KG1 (cell line): Measurements from ENCODE around the gene EIF3M.
A peak's percentile ranks its signal among the peaks of the same experiment; 100 is the strongest.
"Not testable (repeated sequence)": the region's sequence is repeated elsewhere in the genome, so short reads cannot be mapped to it uniquely, and the experiment has no call there.

ENCODE experiments used
- DNase-seq: peaks from one replicate; lab custom pipeline; 2025; lab: John Stamatoyannopoulos, UW

EIF3M gene

DNA sequence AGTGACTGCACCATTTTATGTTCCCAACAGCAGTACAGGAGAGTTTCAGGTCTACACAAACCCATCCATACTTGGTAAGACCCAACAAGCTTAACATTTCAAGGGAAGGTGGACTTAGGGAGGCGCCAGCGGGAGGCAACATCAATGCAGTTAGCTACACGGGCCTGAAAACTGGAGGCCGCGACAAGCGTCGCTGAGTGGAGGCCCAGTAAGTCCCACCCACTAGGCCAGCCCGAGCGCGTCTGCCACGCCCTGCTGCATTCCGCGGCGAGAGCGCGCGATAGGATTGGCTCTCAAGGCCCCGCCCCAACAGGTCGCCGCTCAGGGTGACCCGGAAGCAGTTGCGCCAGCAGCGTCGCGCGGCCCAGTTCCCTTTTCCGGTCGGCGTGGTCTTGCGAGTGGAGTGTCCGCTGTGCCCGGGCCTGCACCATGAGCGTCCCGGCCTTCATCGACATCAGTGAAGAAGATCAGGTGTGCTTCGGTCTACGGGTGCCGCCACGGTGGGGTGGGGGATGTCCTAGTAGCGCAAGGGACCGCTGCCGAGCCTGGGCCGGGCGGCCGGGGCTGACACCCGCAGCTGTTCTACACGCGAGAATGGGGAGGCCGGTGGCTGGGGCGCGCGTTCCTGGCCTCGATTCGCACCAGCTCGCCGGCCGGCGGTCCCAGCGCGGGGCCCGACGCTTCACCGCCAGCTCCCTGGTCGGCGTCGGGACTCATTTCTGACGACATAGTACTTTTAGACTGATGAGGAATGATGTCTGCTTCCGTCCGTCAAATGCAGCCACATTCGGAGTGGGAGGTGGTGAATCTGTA lies at the start of gene EIF3M:
TSS of gene EIF3M (plus strand) at position 373 of the 813 bp plus-strand sequence. CDS start at position 430, 57 bp downstream.
- DNase-seq: peak; percentile 94

DNA sequence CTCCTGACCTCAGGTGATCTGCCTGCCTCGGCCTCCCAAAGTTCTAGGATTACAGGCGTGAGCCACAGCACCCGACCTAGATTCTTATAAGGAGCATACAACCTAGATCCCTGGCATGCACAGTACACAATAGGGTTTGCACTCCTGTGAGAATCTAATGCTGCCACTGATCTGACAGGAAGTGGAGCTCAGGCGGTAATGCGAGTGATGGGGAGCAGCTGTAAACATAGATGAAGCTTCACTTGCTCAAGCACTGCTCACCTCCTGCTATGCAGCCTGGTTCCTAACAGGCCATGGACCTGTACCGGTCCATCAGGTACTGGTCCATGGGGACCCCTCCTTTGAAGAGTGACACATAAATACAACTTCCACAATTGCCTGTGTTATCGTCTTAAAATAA lies 44.8 kb upstream of the EIF3M start:
- no peak for DNase-seq

DNA sequence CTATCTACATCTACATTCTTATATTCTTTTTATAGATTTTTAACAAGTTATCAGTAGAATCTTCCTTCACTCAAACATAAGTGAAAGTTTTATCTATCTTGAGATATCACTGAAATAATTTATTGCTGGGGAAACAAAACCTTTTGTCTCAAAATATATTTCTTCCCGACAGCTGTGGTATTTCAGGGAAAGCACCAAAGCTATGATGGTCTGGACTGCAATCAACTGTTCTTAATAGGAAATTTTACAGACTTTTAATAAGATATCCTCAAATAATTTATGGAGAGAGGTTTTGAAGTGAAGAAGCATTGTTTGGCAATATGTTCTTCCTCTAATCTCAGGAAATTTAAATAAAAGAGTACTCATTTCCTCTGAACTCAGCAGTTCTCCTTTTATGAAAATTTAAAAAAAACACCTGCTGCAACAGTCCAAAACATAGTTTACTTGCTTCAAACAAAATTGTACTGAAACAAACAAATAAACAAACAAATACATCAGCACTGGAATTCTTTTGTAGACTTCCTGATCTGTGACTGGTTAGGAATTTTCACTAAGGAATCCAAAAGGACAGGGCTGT lies 33.9 kb upstream of the EIF3M start:
- no peak for DNase-seq

DNA sequence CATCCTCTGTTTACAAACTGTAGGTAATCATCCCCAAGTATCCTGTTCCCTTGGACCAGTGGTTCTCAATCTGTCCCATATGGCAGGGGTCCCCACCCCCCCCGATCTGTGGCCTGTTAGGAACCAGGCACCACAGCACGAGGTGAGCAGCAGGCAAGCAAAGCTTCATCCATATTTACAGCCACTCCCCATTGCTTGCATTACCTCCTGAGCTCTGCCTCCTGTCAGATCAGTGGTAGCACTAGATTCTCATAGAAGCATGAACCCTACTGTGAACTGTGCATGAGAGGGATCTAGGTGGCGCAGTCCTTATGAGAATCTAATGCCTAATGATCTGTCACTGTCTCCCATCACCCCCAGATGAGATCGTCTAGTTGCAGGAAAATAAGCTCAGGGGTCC lies 33.4 kb upstream of the EIF3M start:
- no peak for DNase-seq

DNA sequence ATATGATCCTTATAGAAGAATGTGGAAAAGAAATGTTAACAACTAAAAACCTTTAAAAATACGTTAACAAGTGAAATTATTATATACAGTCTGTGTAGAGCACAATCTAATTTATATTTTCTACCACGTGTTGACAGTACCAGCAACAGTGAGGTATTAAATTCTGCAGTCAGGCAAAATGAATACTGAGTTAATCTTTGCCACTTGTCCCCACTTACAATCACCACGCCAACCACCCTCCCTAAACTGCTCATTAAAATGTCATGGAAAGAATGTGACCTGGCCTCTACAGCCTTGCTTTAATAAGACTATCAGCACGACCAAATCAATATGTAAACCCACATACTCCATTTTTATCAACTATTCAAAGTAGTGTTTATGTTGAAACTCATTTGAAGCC lies 28.5 kb upstream of the EIF3M start:
- no peak for DNase-seq

DNA sequence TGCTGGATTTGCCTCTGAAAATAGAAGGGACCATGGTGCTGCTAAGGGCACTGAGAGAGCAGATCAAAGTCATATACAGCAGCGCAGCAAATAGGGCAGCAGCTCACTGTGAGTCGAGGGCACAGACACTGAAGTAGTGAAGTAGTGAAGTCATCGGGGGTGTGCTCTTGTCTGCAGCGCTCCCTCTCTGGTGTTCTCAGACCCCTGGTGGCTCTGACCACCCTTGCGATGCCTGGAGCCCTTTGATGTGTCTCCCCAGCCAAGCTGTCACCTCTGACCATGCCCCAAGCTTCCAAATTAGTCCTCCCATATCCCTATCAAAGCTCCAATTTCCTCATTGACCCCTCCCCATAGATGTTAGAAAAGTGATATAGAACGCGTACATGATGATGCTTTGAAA lies 27.7 kb upstream of the EIF3M start:
- DNase-seq: no peak

DNA sequence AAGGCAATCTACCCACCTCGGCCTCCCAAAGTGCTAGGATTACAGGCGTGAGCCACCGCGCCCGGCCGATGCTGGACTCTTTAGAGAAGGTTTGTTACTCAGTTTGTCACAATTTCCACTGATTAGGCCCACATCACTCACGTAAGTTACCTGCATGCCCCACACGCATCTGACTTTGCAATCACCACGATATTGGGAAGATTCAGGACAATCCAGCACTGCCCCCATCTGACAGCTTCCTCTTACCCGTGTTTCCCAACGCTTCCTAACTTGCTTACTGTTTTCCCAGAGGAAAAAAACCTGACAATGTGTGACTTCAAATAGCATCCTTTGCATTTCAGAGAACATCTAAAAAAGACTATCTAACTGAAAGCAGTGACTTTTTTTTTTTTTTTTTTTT lies 21.8 kb upstream of the EIF3M start:
- DNase-seq: no peak

DNA sequence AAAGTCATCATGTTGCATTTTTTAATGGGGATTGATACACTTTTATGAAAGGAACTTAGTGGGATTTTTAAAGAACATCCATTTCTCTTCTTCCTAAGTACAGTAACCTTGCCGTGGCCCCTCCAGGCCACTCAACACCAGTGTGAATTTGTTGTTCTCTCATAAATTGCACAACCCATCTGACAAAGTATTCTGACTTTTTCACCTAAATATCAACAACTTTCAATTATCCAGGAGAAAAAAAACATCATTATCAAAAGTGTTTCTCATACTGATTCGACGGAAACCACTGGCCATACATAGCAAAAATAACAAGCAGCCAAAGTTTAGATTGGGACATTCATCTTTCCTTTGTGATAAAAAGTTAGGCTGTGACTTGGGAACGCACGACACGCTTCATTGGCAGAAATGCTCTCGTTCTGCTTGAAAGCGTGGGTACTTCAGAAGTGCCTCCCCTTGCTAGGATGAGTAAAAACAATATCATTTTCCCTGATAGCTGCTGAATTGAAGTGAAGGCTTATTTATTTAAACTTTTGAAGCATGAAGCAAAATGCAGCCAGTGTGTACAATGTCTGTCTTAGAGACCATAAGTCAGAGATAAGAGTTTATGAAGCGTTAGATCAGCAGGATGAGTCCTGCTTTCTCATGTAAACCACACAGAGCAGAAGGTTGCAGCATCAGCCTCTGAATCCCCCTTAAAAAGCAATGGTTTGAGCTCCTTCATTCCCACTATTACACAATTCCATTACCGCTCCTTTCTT lies 20.6 kb upstream of the EIF3M start:
- DNase-seq: no peak

DNA sequence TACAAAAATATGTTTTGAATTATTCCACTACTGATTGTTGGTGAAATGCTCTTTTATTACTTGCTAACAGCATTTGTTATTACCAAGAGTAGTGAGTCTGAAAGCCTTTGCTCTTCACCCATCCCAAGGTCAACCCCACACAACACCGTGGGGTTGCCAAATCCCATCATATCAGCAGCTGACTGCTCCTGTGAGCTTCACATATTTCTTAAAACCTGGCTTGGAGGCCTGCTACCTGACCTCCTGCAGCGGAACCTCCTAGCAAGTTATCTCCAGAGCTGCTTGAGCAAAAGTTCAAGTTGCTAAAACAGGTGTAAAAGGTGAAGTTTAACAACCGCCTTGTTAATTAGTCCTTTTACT lies 20.1 kb upstream of the EIF3M start:
- DNase-seq: no peak

DNA sequence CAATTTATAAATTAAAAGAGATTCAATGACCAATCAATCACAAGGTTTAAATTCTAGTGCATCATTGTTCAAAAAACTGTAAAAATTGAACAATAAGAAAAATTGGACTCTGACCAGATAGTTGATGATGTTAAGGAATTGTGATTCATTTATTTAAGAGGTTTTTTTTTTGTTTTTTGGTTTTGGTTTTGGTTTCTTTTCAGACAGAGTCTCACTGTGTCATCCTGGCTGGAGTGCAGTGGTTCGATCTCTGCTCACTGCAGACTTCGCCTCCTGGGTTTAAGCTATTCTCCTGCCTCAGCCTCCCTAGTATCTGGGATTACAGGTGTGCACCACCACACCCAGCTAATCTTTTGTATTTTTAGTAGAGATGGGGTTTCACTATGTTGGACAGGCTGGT lies 17.1 kb upstream of the EIF3M start:
- DNase-seq: no peak

DNA sequence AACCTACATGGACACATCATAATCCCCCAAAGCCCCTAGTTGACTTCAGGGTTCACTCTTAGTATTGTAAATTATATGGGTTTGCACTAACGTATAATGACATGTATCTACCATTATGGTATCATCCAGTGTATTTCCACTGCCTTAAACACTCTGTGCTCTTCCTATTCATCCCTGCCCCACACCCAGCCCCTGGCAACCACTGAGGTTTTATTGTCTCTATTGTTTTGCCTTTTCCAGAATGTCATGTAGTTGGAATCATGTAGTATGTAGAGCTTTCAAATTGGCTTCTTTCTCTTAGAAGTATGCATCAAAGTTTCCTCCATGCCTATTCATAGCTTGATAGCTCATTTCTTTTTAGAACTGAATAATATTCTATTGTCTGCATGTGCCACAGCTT lies 16.5 kb upstream of the EIF3M start:
- no peak for DNase-seq

DNA sequence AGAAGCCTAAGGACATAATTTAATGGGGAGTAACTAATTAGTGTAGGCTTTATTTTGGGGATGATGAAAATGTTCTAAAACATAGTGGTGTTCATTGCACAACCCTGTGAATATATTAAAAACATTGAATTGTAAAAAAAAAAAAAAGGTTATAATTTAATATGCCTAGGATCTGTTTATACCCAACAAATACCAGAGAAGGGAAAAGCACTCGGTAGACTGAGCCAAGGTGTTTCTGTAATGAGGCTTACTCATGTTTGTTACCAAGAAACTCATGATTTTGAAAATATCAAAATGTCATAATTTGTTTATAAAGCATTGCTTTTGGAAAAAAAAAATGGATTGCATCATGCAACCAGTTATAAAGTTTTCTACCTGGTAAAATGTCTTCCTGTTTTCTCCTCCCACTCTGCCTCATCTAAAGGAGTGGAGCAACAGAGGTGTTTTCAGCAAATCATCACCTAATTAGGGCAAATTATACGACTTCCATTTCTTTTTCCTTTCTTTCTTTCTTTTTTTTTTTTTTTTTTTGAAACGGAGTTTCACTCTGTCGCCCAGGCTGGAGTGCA lies 14.2 kb upstream of the EIF3M start:
- no peak for DNase-seq

DNA sequence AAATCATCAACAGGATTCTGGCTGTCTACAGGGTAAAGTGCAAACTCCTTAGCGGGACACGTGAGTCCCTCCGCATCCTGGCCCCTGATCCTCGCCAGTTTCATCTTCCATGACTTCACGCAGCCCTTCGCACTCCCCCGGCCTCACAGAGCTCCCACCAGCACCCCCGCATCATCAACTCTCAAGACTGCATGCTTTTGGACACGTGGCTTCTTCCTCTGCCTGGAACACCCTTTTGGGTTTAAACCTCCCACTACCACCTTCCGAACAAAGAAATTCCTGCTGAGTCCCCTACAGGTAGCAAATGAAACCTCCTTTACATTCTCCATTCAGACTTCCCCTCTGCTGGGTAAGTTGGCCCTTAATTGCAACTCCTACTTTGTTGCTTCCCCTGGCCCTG lies 12.6 kb upstream of the EIF3M start:
- no peak for DNase-seq

DNA sequence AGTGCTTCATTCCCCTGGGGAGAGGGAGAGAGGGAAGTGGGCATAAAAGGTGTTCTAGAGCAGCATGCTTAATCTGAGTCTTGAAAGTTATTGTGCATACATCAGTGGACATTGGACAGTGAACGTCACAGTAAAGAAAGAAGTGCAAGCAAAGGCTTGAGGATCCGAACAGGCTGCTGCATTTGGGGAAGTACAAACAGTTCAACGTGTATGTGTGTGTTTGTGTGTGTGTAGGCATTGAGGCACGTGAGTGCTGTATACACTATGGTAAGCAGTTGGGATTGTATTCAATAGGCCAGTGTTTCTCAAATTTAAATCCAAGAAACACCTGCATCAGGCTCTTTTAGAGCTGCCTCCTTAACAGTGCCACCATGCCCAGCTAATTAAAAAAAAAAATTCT lies 10.4 kb upstream of the EIF3M start:
- no peak for DNase-seq

DNA sequence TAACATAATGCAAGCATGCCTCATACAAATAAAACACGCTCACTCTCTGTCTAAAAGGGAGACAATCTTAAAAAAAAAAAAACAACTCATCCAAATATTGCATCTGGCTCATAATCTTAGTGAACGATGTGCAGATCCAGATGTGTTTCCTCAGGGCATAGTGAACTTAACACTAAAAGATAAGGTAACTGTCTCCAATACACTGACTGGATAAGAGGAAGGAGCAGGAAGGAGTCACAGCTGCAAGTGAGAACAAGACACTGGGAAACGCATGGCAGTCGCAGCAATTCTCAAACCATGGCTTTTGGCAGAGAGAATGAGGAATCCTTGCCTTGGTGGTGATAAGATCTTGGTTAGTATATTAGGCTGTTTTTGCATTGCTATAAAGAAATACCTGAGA lies 9.2 kb upstream of the EIF3M start:
- DNase-seq: no peak

DNA sequence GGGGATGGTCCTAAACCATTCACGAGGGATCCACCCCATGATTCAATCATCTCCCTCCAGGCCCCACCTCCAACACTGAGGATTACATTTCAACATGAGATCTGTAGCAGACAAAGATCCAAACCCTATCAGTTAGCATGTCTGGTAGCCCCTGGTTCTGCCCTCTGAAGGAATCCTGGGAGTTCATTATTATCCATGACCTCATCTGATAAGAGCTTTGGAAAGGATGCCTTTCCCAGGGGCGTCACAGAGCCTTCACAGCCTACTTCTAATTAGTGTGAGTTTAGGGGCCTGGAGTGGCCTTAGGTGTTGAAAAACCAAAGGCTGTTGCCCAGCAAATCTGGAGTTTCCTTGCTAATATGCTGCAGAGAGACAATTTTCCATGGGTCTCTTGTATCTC lies 8.6 kb upstream of the EIF3M start:
- DNase-seq: no peak

DNA sequence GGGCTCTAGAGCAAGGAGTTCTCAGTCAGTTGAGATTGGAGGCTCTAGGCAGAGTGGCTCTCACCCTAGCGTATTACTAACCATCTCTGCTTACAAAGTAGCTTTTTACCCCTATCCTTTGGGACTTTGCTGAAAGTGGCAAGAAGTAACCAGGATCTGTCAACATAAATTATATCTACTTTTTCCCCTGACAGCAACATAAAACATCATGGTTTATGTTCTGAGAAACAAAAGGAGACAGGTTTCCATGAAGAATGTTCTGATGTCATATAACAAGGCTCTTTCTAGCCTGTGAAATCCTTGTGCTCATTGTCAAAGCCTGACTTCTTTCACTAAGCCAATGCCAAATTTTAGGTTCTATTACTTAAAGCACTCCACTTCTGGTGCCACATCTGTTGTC lies 7.2 kb upstream of the EIF3M start:
- DNase-seq: no peak

DNA sequence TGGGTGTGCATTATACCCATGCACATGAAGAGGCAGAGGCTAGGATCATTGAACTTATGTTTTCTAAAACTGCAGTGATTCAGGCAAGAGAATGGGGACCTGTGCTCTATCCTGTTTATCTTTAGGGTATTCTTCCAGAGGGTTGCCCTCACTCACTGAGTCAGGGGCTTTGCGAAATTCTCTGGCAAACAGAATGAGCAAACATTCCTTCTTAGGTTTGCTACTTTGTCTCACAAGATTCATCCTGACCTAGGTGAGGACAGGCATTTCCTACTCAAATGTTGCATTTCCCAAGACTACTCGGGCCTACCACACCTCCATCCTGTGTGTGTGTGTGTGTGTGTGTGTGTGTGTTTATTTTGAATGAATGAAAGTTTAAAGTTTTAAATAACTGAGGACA lies 2.7 kb upstream of the EIF3M start:
- no peak for DNase-seq

DNA sequence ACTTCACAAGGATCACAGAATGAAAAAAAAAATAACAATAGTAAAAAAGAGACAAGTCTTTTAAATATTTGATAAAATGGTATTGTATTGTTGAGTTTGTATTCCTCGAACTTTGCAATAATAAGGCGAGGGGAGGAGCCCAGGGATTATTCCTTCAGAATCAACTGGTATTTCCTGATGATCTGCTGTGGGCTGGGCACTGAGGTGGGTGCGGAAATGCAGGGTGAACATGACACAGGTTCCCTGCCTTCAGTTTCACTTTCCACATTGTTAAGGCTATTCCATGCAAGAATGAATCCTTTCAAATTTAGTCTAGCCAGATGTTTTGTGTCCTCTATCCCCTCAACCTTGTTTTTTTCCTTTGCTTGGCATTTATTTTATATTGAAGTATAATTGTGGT lies 2.1 kb upstream of the EIF3M start:
- DNase-seq: no peak

DNA sequence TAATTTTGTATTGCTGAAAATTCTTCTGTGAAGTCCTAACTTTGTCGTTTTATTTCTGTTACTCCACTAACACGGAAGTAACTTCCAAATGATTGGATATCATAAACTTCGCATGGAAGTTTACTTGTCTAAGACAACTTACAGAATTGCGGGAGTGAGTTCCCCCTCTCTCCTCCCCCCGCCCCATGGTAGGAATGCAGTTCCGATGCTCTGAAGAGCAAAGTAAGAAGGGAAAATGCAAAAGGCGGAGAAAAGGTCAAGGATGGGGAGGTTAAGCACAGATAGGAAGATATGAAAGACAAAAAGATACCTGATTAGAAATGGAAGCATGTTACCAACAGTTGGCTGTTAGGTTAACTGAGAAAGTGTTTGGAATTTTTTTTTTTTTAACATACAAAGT lies 1.3 kb downstream of the EIF3M start:
- DNase-seq: no peak

DNA sequence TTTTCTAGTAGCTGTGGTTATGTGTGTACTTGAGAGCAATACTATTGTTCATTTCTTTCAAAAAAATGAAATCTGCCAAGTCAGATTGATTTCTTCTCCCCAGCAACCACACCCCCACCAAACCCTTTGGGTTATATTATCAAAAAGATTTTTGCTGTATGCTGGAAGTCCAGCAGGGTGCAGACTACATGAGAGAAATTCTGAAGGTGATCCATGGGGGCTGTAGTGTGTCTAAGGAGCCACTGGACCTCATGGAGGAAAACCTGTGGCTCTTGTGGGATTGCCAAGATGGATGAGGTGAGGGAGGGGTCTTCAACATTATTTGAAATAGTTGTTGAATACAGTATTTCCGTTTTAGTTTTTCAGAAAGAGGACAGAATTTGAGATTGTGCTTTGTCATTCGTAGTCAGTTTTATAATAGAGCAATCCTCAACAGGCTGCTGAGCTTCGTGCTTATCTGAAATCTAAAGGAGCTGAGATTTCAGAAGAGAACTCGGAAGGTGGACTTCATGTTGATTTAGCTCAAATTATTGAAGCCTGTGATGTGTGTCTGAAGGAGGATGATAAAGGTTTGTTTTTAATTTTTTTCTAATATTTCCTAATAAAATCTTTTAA lies 3.1 kb downstream of the EIF3M start:
- DNase-seq: no peak

DNA sequence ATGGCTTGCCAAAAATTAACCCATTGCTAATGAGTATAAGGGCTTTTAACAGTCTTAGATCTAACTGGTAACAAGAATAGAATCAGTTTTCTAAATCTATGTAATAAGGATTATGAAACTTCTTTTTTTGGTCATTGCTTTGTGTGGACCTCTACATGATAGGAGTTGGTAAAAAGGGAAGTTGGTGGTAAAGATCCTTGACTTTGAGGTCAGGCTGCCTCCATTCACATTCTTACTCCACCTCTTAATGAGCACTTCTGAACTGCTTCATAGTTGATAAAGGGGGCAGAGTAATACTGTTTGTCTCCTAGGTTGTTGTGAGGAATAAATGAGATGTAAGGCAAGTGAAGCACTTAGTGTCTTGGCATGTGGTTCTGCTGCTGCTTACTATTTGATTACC lies 10.6 kb downstream of the EIF3M start:
- DNase-seq: no peak

DNA sequence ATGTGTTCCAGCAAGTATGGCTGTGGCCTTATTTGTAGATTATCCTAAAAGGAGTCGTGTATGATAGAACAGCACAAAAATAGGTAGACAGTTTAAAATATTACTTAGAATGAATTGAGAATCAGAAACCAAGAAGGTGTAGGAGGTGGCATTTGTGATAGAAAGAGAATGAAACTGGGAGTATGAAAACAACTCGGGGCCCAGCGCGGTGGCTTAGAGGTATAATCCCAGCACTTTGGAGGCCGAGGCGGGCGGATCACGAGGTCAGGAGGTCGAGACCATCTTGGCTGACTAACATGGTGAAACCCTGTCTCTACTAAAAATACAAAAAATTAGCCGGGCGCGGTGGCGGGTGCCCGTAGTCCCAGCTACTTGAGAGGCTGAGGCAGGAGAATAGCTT lies 12.5 kb downstream of the EIF3M start:
- not testable (repeated sequence) for DNase-seq
